SK-N-SH (cell line): ENCODE results near the gene FBXO31. TPM values are rescaled to one million over a fixed set of nuclear protein-coding genes. Genes with fewer than 3 reads are reported as not detected.

ENCODE experiments used
- CTCF ChIA-PET: fragments of 300-600, 350-600 bp; formaldehyde crosslinking; extraction: SDS; loops from one replicate; lab custom pipeline; 2021; lab: Yijun Ruan, JAX
- POLR2A ChIA-PET: fragments of 350-600 bp; sonication (Branson Sonifier 250); formaldehyde crosslinking; extraction: SDS; loops from one replicate; lab custom pipeline; 2020; ENCODE audit warnings: antibody characterized with exemption, inconsistent platforms; lab: Yijun Ruan, JAX
- DNase-seq: peaks from one replicate; pipeline ENCODE4 v3.0.0; 2012
- H2AFZ ChIP-seq: fragments of 200-600 bp; sonication (generic); 2 replicates; pipeline ENCODE4 v1.8.1; 2016; ENCODE audit warnings: antibody characterized with exemption, mild to moderate bottlenecking, low read depth
- H3F3A ChIP-seq: fragments of 200-600 bp; sonication (generic); replicated peaks from 2 replicates; pipeline ENCODE3; 2016; ENCODE audit warnings: antibody characterized with exemption, mild to moderate bottlenecking; ENCODE audit not compliant: insufficient read depth
- H3K27ac ChIP-seq, 2 experiments: fragments of 200-500 bp in 1 of 2; fragments of 200-600 bp in 1 of 2; sonication (Bioruptor generic) in 1 of 2; sonication (generic), shearing (Covaris generic) in 1 of 2; 2 replicates each; pipeline versions ENCODE4 v1.5.1 to v1.6.1; 2014 to 2016; ENCODE audit warnings: low read depth in 2 of 2, inconsistent platforms in 1 of 2, low read length in 1 of 2, mild to moderate bottlenecking in 1 of 2, mixed read lengths in 1 of 2
- H3K27me3 ChIP-seq: fragments of 200-600 bp; sonication (generic), shearing (Covaris generic); 2 replicates; pipeline ENCODE4 v1.6.1; 2016; ENCODE audit warnings: mixed run types; ENCODE audit not compliant: insufficient read depth
- H3K36me3 ChIP-seq, 2 experiments: fragments of 200-500 bp in 1 of 2; fragments of 200-600 bp in 1 of 2; sonication (Bioruptor generic) in 1 of 2; sonication (generic) in 1 of 2; replicated peaks in 1 of 2; 2 replicates each; pipeline versions ENCODE3 to v1.5.1; 2014 to 2016; ENCODE audit warnings: low read length in 1 of 2, mild to moderate bottlenecking in 1 of 2; ENCODE audit not compliant: insufficient read depth in 2 of 2, control insufficient read depth in 1 of 2
- H3K4me1 ChIP-seq, 2 experiments: fragments of 200-500 bp in 1 of 2; fragments of 200-600 bp in 1 of 2; sonication (Bioruptor generic) in 1 of 2; sonication (generic), shearing (Covaris generic) in 1 of 2; 2 replicates each; pipeline versions ENCODE4 v1.5.1 to v1.6.1; 2014 to 2016; ENCODE audit warnings: low read depth in 1 of 2, low read length in 1 of 2, mixed run types in 1 of 2; ENCODE audit not compliant: insufficient read depth in 2 of 2, control insufficient read depth in 1 of 2
- H3K4me2 ChIP-seq: fragments of 200-600 bp; sonication (generic), shearing (Covaris generic); 2 replicates; pipeline ENCODE4 v1.6.1; 2017; ENCODE audit warnings: mixed run types
- H3K4me3 ChIP-seq, 2 experiments: fragments of 200-500 bp in 1 of 2; fragments of 200-600 bp in 1 of 2; sonication (Bioruptor generic) in 1 of 2; sonication (generic), shearing (Covaris generic) in 1 of 2; 2 replicates each; pipeline versions ENCODE4 v1.5.1 to v1.8.1; 2014 to 2016; ENCODE audit warnings: low read depth in 2 of 2, inconsistent platforms in 1 of 2, low read length in 1 of 2, mild to moderate bottlenecking in 1 of 2, mixed read lengths in 1 of 2, moderate library complexity in 1 of 2
- H3K79me2 ChIP-seq: fragments of 200-600 bp; sonication (generic); 2 replicates; pipeline ENCODE4 v1.8.1; 2017; ENCODE audit warnings: mild to moderate bottlenecking; ENCODE audit not compliant: insufficient read depth
- H3K9ac ChIP-seq: fragments of 200-600 bp; sonication (generic); 2 replicates; pipeline ENCODE4 v1.6.1; 2017; ENCODE audit warnings: mixed run types
- H3K9me2 ChIP-seq: fragments of 200-600 bp; sonication (generic); 2 replicates; pipeline ENCODE4 v1.6.1; 2017; ENCODE audit warnings: mixed run types
- H3K9me3 ChIP-seq: fragments of 200-600 bp; sonication (generic); 2 replicates; pipeline ENCODE4 v1.6.1; 2017; ENCODE audit warnings: mixed run types, mild to moderate bottlenecking, moderate library complexity
- H4K20me1 ChIP-seq: fragments of 200-600 bp; sonication (generic); 2 replicates; pipeline ENCODE4 v1.6.1; 2017; ENCODE audit warnings: mild to moderate bottlenecking, mixed run types; ENCODE audit not compliant: insufficient read depth
- CHD2 ChIP-seq: fragments of 150-350 bp; IDR thresholded peaks from 2 replicates; pipeline ENCODE4 v1.6.1; 2018; ENCODE audit warnings: low read length; ENCODE audit not compliant: partially characterized antibody
- ELF1 ChIP-seq: IDR thresholded peaks from 2 replicates; pipeline ENCODE4 v1.4.0; 2012
- EZH2phosphoT487 ChIP-seq: fragments of 200-600 bp; sonication (generic); IDR thresholded peaks from 2 replicates; pipeline ENCODE4 v1.6.1; 2017; ENCODE audit warnings: low read depth, mixed run types, mild to moderate bottlenecking, antibody characterized with exemption, moderate library complexity, borderline replicate concordance
- FOXJ3 ChIP-seq: sonication (generic); formaldehyde crosslinking; IDR thresholded peaks from 2 replicates; pipeline ENCODE4 v1.5.1; 2020; ENCODE audit warnings: mild to moderate bottlenecking, missing genetic modification reagents
- FOXM1 ChIP-seq: IDR thresholded peaks from 2 replicates; pipeline ENCODE4 v1.4.0; 2012; ENCODE audit warnings: low read depth, mild to moderate bottlenecking
- GABPA ChIP-seq: IDR thresholded peaks from 2 replicates; pipeline ENCODE4 v1.4.0; 2012; ENCODE audit warnings: low read depth, mild to moderate bottlenecking
- NFIC ChIP-seq: IDR thresholded peaks from 2 replicates; pipeline ENCODE4 v1.4.0; 2012; ENCODE audit warnings: borderline replicate concordance
- RAD21 ChIP-seq: IDR thresholded peaks from 2 replicates; pipeline ENCODE4 v1.6.1; 2012; ENCODE audit warnings: mild to moderate bottlenecking, low read length
- RFX5 ChIP-seq: IDR thresholded peaks from 2 replicates; pipeline ENCODE4 v1.6.1; 2012; ENCODE audit warnings: mild to moderate bottlenecking, improper control_type of control experiment, low read length
- TEAD4 ChIP-seq: IDR thresholded peaks from 2 replicates; pipeline ENCODE4 v1.4.0; 2012; ENCODE audit warnings: mild to moderate bottlenecking, borderline replicate concordance; ENCODE audit not compliant: insufficient read depth
- WGBS: methylation state at CpG from one replicate; pipeline ENCODE4 v1.1.6; 2017; ENCODE audit warnings: low lambda C conversion rate; 5-methylcytosine and 5-hydroxymethylcytosine counted together
- polyA plus RNA-seq, 3 experiments: library from polyadenylated mRNA; depleted of rRNA; stranded (reverse); fragments of >200 nt; gene quantifications; 2 replicates each; pipeline ENCODE4 v1.2.3, GENCODE V29; 2012
- TF ChIP-seq, protein P1 (sequence below): IDR thresholded peaks from 2 replicates; pipeline ENCODE4 v1.4.0; 2012; ENCODE audit warnings: low read depth, borderline replicate concordance
- TF ChIP-seq, protein P2 (sequence below): fragments of 150-350 bp; IDR thresholded peaks from 2 replicates; pipeline ENCODE4 v1.6.1; 2016; ENCODE audit warnings: mild to moderate bottlenecking, low read depth, low read length
- TF ChIP-seq, protein P3 (sequence below): IDR thresholded peaks from 2 replicates; pipeline ENCODE4 v1.4.0; 2012; ENCODE audit warnings: low read depth
- TF ChIP-seq, protein P4 (sequence below): fragments of 150-350 bp; IDR thresholded peaks from 2 replicates; pipeline ENCODE4 v1.6.1; 2017; ENCODE audit warnings: antibody characterized with exemption, low read length, low read depth, borderline replicate concordance

The FBXO31 gene
- polyA plus RNA-seq, 1 of the 3 experiments (the other 2 are of a cell fraction), result 14.2 TPM

DNA sequence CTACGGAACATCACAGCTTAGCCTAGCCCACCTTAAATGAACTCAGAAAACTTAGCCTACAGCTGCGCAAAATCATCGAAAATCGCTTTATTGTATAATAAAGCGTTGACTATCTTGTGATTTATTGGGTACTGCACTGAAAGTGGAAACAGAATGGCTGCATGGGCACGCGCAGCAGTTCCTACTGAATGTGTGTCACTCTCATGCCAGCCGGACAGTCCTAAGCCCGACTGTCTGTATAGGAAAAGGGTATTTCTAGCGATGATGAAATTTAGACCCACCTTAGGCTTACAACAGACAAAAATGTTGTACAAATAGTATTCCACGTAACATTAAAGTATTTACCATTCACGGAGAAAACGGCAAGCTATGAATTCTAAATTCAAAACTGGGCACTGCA, 9.3 kb downstream of the FBXO31 start:
- Histone ChIP-seq H4K20me1 (peaks cover 55% of the 10 kb centered on the region), H3K36me3 (no peaks in the 10 kb centered on the region), H3K4me1 (peaks cover 9 to 19% of the 10 kb centered on the region in 2 experiments; a peak in 2 of 4 replicates), H3K27me3 (no peaks in the 10 kb centered on the region), H3K9ac (no peak overlapping the region), H3F3A (no peaks in the 10 kb centered on the region), H3K4me2 (no peak overlapping the region)
- WGBS, result 97% methylated on average over 13 of the region's 13 CpGs
- CTCF ChIA-PET, result interaction anchor here (0.7 to 1.6 kb wide), 3 partner anchors 9 to 49 kb away, joined by 4 to 6 read pairs (median 4); partner anchors contain the start of gene FBXO31
- no peak for DNase-seq
- TF ChIP-seq, protein P1, sequence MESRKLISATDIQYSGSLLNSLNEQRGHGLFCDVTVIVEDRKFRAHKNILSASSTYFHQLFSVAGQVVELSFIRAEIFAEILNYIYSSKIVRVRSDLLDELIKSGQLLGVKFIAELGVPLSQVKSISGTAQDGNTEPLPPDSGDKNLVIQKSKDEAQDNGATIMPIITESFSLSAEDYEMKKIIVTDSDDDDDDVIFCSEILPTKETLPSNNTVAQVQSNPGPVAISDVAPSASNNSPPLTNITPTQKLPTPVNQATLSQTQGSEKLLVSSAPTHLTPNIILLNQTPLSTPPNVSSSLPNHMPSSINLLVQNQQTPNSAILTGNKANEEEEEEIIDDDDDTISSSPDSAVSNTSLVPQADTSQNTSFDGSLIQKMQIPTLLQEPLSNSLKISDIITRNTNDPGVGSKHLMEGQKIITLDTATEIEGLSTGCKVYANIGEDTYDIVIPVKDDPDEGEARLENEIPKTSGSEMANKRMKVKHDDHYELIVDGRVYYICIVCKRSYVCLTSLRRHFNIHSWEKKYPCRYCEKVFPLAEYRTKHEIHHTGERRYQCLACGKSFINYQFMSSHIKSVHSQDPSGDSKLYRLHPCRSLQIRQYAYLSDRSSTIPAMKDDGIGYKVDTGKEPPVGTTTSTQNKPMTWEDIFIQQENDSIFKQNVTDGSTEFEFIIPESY, result no peak
- TF ChIP-seq EZH2phosphoT487 (no peak), FOXM1 (no peak), RFX5 (no peak), RAD21 (no peak), FOXJ3 (no peak), GABPA (no peak), CHD2 (no peak), TEAD4 (no peak)
- TF ChIP-seq, protein P2, sequence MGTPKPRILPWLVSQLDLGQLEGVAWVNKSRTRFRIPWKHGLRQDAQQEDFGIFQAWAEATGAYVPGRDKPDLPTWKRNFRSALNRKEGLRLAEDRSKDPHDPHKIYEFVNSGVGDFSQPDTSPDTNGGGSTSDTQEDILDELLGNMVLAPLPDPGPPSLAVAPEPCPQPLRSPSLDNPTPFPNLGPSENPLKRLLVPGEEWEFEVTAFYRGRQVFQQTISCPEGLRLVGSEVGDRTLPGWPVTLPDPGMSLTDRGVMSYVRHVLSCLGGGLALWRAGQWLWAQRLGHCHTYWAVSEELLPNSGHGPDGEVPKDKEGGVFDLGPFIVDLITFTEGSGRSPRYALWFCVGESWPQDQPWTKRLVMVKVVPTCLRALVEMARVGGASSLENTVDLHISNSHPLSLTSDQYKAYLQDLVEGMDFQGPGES, result no peak
- TF ChIP-seq, protein P3, sequence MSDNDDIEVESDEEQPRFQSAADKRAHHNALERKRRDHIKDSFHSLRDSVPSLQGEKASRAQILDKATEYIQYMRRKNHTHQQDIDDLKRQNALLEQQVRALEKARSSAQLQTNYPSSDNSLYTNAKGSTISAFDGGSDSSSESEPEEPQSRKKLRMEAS, result no peak
- TF ChIP-seq, protein P4, sequence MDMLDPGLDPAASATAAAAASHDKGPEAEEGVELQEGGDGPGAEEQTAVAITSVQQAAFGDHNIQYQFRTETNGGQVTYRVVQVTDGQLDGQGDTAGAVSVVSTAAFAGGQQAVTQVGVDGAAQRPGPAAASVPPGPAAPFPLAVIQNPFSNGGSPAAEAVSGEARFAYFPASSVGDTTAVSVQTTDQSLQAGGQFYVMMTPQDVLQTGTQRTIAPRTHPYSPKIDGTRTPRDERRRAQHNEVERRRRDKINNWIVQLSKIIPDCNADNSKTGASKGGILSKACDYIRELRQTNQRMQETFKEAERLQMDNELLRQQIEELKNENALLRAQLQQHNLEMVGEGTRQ, result no peak
- TF ChIP-seq, all 33 proteins: peak for 0
- Histone ChIP-seq H3K9me2 (no peaks in the 10 kb centered on the region), H3K79me2 (peaks cover 94% of the 10 kb centered on the region), H2AFZ (no peak overlapping the region), H3K9me3 (no peaks in the 10 kb centered on the region), H3K27ac (no peak overlapping the region), H3K4me3 (no peak overlapping the region)
- POLR2A ChIA-PET, result no interaction called here

DNA sequence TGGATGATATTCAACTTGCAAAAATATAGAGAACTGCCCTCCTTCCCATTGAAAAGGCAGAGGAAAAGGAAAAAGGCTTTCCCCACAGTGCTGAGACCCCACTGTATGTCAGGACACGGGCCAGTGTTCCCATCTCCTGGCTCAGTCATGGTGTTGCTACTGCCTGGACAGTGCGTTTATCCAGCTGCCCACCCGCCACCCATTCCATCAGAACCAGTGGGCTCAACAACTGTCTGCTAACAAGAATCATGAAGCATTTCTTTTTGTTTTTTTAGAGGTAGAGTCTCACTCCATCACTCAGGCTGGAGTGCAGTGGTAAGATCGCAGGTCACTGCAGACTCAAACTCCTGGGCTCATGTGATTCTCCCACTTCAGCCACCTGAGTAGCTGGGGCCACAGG, 11.3 kb downstream of the FBXO31 start:
- ChIA-PET POLR2A (no interaction called here), CTCF (interaction anchor here (0.9 kb wide), 1 partner anchor 10 kb away, joined by 3 read pairs; no protein-coding TSS in a partner anchor)
- H3K4me2 ChIP-seq, result no peak overlapping the region

More for the DNA sequence above, 11.3 kb downstream of the FBXO31 start:
- 95% methylated on average over 4 of the region's 4 CpGs for WGBS
- no peak overlapping the region for H3K27ac ChIP-seq
- peaks cover 54% of the 10 kb centered on the region for H4K20me1 ChIP-seq
- H2AFZ ChIP-seq, result no peak overlapping the region
- no peak overlapping the region for H3K9ac ChIP-seq
- H3K27me3 ChIP-seq, result no peaks in the 10 kb centered on the region
- TF ChIP-seq ELF1, result no peak
- no peak for TF ChIP-seq NFIC
- TF ChIP-seq, all 33 proteins: peak for 0
- no peaks in the 10 kb centered on the region for H3F3A ChIP-seq
- DNase-seq, result no peak
- H3K36me3 ChIP-seq, result no peaks in the 10 kb centered on the region
- H3K9me2 ChIP-seq, result no peaks in the 10 kb centered on the region
- no peak overlapping the region for H3K4me3 ChIP-seq
- H3K79me2 ChIP-seq, result peaks cover 90% of the 10 kb centered on the region
- H3K4me1 ChIP-seq, result peaks cover 9 to 35% of the 10 kb centered on the region in 2 experiments; a peak in 3 of 4 replicates
- no peaks in the 10 kb centered on the region for H3K9me3 ChIP-seq
